ENCODE results near the gene SPON1. TPM values are rescaled to one million over a fixed set of nuclear protein-coding genes. Genes with fewer than 3 reads are reported as not detected.

Gene SPON1
- total RNA-seq, 4 donors from 2014 or later = 80.2 to 141 (median 103) TPM

DNA sequence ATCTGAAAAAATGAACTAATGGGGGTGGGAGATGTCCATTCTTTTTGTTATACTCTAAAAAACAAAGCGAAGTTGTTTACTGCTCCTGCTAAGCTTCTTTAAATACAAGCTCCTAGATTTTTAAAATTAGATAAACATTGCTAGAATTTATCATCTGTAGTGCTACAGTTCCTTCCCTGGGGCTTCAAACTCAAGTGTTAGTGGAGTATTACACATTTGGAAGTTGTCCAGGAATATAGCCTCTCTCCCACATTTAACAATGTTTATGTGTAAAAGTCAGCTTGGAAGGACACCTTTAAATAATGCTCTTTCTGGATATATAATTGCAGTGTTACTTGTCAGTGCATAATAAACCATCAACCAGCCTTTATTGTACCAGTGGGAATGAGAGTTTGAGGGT, 155.5 kb downstream of the SPON1 start:
- ATAC-seq (ENCODE audit: low FRiP score) (no peak), DNase-seq (ENCODE audit: low spot score) (no peak)
- TF ChIP-seq, protein P1, sequence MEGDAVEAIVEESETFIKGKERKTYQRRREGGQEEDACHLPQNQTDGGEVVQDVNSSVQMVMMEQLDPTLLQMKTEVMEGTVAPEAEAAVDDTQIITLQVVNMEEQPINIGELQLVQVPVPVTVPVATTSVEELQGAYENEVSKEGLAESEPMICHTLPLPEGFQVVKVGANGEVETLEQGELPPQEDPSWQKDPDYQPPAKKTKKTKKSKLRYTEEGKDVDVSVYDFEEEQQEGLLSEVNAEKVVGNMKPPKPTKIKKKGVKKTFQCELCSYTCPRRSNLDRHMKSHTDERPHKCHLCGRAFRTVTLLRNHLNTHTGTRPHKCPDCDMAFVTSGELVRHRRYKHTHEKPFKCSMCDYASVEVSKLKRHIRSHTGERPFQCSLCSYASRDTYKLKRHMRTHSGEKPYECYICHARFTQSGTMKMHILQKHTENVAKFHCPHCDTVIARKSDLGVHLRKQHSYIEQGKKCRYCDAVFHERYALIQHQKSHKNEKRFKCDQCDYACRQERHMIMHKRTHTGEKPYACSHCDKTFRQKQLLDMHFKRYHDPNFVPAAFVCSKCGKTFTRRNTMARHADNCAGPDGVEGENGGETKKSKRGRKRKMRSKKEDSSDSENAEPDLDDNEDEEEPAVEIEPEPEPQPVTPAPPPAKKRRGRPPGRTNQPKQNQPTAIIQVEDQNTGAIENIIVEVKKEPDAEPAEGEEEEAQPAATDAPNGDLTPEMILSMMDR (IDR thresholded peaks at IDR 0.05) = no peak

DNA sequence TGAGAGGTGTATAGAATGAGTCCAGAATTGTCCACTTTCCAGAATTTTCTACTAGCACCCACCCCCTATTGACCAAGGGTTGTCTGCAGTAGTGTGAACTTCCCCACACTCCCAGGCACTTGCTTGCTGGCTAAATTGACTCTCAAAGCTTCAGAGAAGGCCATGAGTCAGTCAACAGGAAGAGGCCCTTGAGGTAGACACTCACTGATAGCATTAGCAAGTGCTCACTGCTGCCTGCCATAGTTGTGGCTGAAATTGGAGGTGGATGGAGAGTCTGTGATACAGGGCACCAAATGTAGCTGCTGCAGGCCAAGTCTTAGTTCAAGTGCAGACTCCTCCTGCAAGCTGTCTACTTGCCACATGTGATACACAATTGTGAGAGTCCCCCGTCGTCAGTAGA, 156.8 kb downstream of the SPON1 start:
- ATAC-seq (ENCODE audit: low FRiP score) (no peak), DNase-seq (ENCODE audit: low spot score) (no peak)
- TF ChIP-seq, protein P1 (IDR thresholded peaks at IDR 0.05) = no peak

DNA sequence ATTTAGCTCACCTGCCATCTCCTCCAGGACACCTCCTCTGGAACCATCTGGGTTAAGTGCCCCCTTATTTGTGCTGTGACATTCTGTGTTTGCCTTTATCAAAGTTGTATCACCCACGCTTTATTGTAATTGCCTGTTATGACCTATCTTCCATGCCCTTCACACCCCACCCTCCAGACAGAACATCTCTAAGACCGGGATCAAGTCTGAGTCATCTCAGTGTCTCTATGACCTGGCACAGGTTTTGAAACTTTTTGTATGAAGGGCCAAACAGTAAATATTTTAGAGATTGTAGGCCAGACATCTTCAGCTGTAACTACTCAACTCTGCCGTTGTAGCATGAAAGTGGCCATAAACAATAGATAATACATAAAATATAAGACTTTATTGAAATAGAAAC, 161.8 kb downstream of the SPON1 start:
- TF ChIP-seq, protein P1 (IDR thresholded peaks at IDR 0.05) = no peak
- peak; percentile 56 for ATAC-seq (ENCODE audit: low FRiP score)

GRCh38 chr11:14124886-14125285, 162.4 kb downstream of the SPON1 start:
- TF ChIP-seq, protein P1 (IDR thresholded peaks at IDR 0.05) = no peak
- DNase-seq (ENCODE audit: low spot score) (no peak), ATAC-seq (ENCODE audit: low FRiP score) (no peak)

More for the DNA sequence above, 161.8 kb downstream of the SPON1 start:
- DNase-seq (ENCODE audit: low spot score) = no peak

DNA sequence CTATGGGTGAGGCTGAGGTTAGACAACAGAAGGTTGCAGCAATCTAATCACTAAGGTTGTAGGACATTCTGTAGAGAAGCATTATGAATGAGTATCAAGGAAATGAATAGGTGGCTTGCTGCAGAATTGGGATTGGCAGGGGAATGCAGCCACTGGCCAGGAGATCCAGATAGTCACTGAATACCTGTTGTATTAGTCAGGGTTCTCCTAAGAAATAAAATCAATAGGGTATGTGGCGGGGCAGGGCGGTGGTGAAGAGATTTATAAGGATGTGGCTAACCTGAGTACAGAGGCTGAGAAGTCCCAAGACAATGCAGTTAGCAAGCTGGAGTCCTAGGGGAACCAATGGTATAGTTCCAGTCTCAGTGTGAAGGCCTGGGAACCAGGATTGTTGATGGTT, 163.0 kb downstream of the SPON1 start:
- TF ChIP-seq, protein P1 (IDR thresholded peaks at IDR 0.05) = no peak
- DNase-seq (ENCODE audit: low spot score) = no peak
- no peak for ATAC-seq (ENCODE audit: low FRiP score)

DNA sequence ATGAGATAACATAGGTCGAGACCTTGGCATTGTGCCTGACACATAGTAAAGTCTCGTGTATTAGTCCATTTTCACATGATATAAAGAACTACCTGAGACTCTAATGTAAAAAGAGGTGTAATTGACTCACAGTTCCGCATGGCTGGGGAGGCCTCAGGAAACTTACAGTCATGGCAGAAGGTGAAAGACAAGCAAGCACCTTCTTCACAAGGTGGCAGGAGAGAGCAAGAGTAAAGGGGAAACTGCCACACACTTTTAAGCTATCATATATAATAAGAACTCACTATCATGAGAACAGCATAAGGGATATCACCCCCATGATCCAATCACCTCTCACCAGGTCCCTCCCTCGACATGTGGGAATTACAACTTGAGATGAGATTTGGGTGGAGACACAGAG, 165.2 kb downstream of the SPON1 start:
- no peak for DNase-seq (ENCODE audit: low spot score)
- no peak for ATAC-seq (ENCODE audit: low FRiP score)
- TF ChIP-seq, protein P1 (IDR thresholded peaks at IDR 0.05) = no peak

DNA sequence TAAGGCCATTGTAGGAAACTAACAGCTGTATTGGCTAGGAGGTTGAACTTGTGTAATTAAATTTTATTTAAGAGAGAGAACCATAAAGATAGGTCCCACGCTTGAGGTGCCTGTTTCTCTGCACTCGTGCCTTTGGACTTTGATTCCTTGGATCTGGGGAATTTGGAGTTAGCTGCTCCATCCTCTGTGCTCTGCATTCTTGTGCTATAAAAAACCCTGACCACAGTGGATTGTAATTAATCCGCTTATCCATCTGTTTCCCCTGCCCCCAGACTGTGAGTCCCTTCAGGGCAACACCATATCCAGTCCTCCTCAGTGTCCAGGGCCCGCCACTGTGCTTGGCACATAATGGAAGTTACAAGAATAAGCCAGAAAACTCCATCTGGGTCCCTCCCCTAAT, 169.8 kb downstream of the SPON1 start:
- TF ChIP-seq, protein P1 (IDR thresholded peaks at IDR 0.05) = no peak
- no peak for DNase-seq (ENCODE audit: low spot score)
- ATAC-seq (ENCODE audit: low FRiP score) = no peak
